GM19463 (cell line): Measurements from ENCODE around the gene PBX1.

Experiments
- ATAC-seq: cut with Tn5 transposase; IDR thresholded peaks from one replicate; pipeline ENCODE4 v1.9.1; 2021; ENCODE audit warnings: mild to moderate bottlenecking, moderate library complexity; ENCODE audit not compliant: unreplicated experiment

Gene PBX1

GRCh38 chr1:164664127-164664526 lies 105.1 kb downstream of the PBX1 start:
- ATAC-seq: peak; percentile 64

GRCh38 chr1:164667001-164667400 lies 108.0 kb downstream of the PBX1 start:
- no peak for ATAC-seq

- peak; percentile 38 for ATAC-seq
These were observed 108.6 kb downstream of the PBX1 start for GRCh38 chr1:164667600-164667999.

GRCh38 chr1:164668491-164669400 lies 109.8 kb downstream of the PBX1 start:
- ATAC-seq: no peak

- ATAC-seq: no peak
These were observed 111.0 kb downstream of the PBX1 start for GRCh38 chr1:164670026-164670425.

- no peak for ATAC-seq
These were observed 111.8 kb downstream of the PBX1 start for GRCh38 chr1:164670786-164671185.

- no peak for ATAC-seq
These were observed 112.5 kb downstream of the PBX1 start for GRCh38 chr1:164671323-164671965.

GRCh38 chr1:164671966-164672571 lies 113.1 kb downstream of the PBX1 start:
- no peak for ATAC-seq

- no peak for ATAC-seq
These were observed 113.6 kb downstream of the PBX1 start for GRCh38 chr1:164672588-164672987.

GRCh38 chr1:164673584-164674214 lies 114.7 kb downstream of the PBX1 start:
- ATAC-seq: no peak

- ATAC-seq: no peak
These were observed 116.4 kb downstream of the PBX1 start for GRCh38 chr1:164675342-164675904.

GRCh38 chr1:164678136-164678700 lies 119.2 kb downstream of the PBX1 start:
- ATAC-seq: no peak

- ATAC-seq: no peak
These were observed 123.6 kb downstream of the PBX1 start for GRCh38 chr1:164682570-164682969.

GRCh38 chr1:164683235-164683634 lies 124.3 kb downstream of the PBX1 start:
- no peak for ATAC-seq

GRCh38 chr1:164685266-164686035 lies 126.5 kb downstream of the PBX1 start:
- no peak for ATAC-seq

- ATAC-seq: no peak
These were observed 128.8 kb downstream of the PBX1 start for GRCh38 chr1:164687777-164688176.

GRCh38 chr1:164688791-164689190 lies 129.8 kb downstream of the PBX1 start:
- no peak for ATAC-seq

- no peak for ATAC-seq
These were observed 130.9 kb downstream of the PBX1 start for GRCh38 chr1:164689672-164690511.

- ATAC-seq: no peak
These were observed 133.4 kb downstream of the PBX1 start for GRCh38 chr1:164692420-164692819.
